GM21723 (cell line): ENCODE results near the gene SKP1.
"Not testable (repeated sequence)": the region's sequence is repeated elsewhere in the genome, so short reads cannot be mapped to it uniquely, and the experiment has no call there.

Experiments
- ATAC-seq: cut with Tn5 transposase; IDR thresholded peaks from one replicate; pipeline ENCODE4 v1.9.1; 2021; ENCODE audit warnings: mild to moderate bottlenecking, moderate library complexity; ENCODE audit not compliant: unreplicated experiment

SKP1 gene

DNA sequence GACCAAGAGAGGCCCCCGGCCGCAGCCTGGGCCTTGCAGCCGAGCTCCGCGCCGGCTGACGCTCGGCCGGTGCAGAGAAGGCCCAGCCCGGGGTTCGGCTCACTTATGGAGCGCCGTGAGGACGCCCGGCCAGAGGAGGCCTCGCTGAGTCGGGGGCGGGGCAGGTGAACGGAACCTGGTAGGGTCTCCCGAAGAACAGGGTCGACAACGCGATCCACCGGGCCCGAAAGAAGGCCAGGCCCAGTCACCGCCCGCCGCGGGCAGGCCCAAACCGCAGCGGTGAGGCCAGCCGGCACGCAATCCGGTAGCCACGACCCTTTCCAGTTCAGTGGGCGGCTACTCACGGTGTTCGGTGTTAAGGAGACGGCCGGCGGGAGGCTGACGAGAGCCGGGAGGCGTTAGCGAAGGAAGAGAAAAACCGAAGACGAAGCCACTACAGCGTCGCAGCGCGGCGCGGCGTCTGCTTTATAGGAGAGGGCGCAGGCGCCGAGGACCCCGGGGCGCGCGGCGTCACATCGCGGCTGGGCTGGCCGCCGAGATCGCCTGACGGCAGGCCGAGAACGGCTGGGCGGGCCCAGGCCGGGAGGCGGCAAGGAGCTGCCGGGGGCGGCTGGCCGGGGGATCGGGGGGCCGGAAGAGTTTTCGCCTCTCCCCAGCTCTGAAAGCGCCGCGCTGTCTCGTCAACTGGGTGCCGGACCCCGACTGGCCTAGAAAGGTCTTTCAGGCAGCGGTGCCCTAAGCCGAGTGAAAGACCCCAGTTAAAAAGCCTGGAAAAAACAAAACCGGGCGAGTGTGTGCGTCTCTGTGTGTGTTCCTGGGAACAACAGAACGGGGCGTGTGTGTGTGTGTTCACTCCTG is at the start of gene SKP1:
SKP1 (minus strand) TSS at position 440 of the 858 bp plus-strand sequence. CDS start 2,928 bp downstream, outside the sequence.
- ATAC-seq, result peak; percentile 81

DNA sequence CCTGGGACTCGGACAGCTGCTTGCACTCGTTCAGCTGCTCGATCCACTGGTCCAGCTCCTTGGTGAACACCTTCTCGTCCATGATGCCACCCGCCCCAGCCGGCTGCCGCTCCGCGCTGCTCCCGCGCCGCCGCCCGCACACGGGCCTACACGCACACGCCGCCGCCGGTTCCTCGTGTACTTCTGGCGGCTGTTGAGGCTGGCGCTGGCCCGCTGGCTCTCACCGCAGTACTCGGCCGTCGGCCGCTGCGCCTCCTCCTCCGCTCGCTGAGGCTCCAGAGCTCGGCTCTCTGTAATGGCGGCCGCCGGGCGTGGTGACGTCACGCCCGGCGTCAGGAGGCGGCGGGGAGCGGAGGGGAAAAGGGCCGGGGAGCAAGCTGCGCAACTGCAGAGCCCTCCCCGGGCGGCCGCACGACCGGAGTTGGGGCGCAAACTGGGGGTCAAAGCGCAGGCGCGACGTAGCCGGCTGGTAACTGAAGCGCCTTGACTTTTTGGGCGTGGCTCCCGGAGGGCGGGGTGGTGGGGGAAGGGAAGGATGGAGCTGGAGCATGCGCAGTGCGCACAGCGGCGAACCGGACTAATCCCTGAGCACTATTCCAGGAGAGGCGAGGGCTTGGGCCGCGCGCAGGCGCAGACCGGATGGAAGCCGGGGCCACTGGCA is 49.2 kb upstream of the SKP1 start, which contains the start of gene PPP2CA:
PPP2CA (minus strand) TSS at position 294 of the 661 bp plus-strand sequence; CDS start at position 82, 212 bp downstream.
- ATAC-seq, result peak; percentile 76

DNA sequence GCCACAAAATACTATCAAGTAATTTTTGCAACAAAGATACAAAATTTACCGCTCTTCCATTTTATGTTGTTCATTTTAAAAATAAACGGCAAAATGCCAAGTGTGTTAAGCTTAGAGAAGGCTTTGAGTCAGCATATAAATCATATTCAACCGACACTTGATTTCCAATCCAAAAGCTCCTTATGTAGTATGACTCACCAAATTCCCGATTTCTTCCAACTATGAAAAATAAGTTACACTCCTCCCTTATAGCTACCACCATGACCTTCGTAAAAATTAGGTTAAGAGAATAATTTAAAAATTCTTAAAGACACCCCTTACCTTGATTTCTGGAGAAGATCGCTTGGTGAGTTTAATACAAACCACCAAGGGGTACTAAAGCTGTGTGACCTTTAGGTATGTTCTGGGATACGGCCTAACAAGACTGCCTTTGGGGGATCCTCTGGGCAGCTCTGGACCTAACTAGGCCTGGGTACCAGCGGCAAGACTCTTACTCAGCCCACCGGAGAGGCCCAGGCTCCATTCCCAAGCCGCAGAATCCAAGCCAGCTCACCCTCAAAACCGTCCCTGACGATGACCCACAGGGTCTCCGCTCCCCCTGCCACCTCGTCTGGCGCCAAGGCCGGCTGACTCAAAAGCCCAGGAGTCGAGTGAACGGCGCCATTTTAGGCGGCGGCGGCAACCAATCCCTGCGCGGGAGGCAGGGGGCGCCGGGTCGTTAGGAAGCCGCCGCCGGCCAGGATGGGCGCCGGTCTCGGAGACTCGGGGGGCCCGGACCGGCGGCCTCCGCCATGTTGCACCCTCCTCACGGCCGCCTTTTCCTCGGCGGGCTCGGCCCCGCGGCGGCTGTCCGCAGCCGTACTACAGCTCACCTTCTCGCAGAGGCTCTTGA is 48.4 kb upstream of the SKP1 start:
- peak; percentile 42 for ATAC-seq

DNA sequence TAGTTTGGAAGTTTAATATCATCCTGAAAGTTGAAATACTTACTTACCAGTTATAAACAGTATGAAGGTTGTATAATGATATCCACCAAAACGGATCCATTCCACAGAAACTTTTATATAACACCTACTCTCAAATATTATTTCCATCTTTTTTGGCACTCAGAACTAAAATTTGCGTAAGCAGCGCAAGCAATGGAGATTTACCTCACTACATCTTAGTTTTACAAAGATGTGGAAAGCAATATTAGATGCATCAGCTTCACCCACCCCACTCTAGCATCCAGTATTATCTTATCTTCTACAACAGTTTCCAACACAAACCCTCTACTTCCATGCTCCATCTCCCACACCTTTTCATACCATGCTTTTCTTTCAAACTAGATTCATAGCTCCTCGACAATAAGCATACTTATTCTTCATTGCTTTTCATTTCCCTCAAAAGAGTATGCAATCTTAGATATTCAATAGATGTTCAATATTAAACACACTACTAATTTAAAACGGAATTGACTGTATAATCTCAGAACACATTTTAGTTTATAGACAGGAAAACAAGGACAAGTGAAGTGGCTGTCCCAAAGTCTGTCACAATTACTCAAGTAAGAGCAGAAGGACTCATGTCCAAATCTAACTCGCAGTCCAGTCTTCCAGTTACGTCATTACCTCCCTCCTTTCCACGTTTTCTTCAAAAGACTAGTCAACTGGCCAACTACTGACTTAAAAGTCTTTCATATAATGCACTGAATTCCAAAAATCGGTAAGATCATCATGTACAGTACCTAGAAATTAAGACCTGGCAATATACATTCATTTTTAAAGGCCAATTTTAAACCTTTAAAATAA is 46.9 kb upstream of the SKP1 start:
- ATAC-seq, result no peak

DNA sequence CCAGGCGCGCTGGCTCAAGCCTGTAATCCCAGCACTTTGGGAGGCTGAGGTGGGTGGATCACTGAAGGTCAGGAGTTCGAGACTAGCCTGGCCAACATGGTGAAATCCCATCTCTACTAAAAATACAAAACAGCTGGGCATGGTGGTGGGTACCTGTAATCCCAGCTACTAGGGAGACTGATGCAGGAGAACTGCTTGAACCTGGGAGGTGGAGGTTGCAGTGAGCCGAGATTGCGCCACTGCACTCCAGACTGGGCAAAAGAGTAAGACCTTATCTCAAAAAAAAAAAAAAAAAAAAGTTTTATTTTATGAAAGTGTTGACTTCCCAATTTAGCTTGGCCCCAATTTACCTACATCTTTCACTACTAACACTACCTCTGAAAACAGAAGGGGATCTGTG is 44.9 kb upstream of the SKP1 start:
- ATAC-seq, result not testable (repeated sequence)

DNA sequence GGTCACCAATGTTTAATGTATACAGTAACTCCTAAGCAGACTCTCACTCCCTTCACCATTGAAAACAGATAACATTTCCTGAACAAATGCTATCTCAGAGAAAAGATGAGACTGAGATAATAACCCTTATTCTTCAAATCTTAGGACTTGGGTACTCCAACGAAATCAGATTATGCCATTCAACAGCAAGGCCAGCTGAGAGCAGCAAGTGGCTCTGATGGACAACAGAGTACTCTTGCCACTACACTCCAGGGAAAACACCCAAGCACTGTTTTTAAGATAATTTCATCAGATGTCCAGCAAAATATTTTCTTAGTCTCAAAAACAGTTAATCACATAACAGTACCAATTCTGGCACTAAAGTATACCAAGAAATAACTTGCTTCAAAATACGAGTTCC is 39.0 kb upstream of the SKP1 start:
- ATAC-seq, result no peak

DNA sequence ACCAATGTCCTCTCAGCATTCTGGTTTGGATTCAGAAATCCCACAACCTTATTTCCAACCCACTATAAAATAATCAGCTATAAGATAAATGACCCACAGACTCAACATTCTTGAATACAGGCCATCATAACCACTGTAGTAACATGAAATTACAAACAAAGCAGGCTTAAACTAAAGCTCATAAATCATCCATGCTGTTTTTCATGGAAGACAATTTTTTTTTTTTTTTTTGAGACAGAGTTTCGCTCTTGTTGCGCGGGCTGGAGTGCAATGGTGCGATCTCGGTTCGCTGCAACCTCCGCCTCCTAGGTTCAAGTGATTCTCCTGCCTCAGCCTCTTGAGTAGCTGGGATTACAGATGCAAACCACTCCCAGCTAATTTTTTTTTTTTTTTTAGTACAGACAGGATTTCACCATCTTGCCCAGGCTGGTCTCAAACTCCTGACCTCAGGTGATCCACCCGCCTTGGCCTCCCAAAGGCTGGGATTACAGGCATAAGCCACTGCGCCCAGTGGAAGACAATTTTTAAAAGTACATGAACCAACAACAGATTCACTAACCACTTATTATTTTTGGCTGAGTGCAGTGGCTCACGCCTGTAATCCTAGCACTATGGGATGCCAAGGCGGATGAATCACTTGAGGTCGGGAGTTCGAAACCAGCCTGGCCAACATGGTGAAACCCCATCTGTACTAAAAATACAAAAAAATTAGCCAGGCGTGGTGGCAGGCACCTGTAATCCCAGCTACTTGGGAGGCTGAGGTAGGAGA is 34.7 kb upstream of the SKP1 start:
- not testable (repeated sequence) for ATAC-seq

DNA sequence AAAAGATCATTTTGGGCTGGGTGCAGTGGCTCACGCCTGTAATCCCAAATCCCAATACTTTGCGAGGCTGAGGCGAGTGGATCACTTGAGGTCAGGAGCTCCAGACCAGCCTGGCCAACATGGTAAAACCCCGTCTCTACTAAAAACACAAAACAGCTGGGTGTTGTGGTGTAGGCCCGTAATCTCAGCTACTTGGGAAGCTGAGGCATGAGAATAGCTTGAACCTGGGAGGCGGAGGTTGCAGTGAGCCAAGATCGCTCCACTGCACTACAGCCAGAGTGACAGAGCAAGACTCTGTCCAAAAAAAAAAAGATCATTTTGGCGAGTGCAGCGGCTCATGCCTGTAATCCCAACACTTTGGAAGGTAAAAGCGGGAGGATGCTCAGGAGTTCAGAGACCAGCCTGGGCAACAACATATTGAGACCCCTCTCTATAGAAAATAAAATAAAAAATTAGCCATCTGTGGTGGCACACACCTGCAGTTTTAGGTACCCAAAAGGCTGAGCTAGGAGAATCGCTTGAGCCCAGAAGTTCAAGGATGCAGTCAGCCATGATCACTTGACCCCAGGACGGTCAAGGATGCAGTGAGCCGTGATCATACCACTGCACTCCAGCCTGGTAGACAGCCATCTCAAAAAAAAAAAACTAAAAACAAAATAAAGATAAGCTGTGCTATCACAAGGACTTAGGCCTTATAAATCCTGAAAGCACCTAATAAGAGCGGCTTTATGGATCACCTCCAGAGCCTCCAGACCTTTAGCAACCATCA is 32.9 kb upstream of the SKP1 start:
- ATAC-seq, result no peak

DNA sequence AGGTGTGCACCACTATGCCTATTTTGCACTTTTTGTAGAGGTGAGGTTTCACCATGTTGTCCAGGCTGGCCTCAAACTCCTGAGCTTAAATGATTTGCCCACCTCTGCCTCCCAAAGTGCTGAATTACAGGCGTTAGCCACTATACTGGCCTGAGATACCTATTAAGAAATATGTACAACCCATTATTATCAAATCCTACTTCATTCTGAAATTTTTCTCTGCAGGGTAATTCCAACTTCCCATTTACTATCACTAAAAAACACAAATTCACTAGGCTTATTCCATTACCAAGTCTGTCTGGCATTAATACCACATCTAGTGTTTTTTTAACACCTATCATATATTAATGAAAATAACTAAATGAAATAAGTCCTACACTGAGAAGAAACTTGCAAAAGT is 30.9 kb upstream of the SKP1 start:
- no peak for ATAC-seq

DNA sequence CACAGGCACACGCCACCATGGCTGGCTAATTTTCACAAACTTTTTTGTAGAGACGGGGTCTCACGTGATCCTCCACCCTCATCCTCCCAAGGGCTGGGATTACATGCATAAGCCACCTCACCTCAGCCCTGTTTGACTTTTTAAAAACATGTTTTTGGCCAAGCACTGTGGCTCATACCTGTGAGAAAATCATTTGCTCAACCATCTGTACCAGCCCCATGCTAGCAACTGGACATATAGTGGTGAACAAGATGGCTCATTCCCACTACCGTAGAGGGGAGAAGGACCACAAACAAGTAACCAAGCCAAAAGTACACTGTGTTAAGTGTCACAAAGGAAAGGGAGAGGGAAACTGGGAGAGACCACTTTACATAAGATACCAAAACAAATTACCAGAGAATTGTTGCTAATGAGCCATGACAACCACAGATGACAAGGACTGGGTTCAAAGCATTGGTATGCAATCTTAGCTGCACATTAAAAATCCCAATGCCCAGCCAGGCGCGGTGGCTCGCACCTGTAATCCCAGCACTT is 29.9 kb upstream of the SKP1 start:
- no peak for ATAC-seq

DNA sequence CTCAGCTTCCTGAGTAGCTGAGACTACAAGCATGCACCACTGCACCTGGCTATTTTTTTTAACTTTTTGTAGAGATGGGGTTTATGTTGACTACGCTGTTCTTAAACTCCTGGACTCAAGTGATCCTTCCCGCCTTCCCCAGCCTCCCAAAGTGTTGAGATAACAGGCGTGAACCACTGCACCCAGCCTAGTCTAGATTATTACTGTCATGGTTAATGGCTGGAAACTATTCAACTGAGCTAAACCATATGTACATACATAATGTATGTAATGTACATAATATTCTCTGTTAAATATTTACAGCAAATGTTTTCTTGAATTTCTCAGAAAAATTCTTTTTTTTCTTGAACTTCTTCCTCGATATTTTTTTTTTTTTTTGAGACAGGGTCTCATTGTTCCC is 27.8 kb upstream of the SKP1 start:
- no peak for ATAC-seq

DNA sequence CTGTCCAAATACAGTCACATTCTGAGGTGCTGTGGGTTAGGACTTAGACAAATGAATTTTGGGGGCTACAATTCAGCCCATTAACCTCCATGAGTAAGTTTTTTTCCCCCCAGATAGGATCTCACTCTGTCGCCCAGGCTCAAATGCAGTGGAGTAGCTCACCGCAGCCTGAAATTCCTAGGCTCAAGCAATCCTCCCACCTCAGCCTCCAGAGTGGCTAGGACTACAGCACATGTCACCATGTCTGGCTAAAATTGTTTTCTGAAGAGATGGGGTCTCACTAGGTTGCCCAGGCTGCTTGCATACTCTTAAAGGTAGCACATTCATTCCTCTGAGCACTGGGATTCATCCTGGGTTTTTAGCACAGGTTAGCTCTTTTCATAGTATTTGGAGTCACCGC is 26.9 kb upstream of the SKP1 start:
- no peak for ATAC-seq

DNA sequence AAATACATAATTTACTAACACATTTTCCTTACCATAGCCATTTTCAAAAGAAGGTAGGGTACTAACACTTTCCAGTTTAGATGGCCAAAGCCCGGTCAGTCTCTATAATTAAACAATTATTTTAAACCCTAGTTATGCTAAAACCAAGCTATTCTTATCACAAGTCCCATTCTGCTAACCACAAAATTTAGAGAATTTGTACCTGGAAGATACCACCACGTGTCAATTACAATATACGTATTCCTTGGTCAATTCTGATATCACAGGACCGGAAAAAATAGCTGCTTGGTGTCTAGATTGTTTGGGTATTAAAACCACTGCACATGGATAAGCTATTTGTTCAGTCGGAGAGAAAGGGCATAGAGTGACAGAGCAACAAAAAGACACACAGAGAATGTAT is 18.9 kb upstream of the SKP1 start:
- no peak for ATAC-seq

DNA sequence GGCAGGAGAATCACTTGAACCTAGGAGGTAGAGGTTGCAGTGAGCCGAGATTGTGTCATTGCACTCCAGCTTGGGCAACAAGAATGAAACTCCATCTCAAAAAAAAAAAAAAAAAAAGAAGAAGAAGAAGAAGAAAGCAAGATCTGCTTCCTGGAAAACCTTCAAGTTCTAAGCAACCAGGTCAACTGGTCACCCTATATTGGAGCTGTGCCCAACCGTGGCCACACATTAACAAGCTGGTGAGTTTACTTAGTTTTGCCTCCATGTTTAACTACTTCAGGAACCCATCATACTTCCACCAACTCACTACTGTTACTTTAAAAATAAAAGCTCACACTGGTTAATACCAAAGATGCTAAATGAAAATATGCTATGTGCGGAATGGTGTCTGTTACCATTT is 12.3 kb upstream of the SKP1 start:
- no peak for ATAC-seq

DNA sequence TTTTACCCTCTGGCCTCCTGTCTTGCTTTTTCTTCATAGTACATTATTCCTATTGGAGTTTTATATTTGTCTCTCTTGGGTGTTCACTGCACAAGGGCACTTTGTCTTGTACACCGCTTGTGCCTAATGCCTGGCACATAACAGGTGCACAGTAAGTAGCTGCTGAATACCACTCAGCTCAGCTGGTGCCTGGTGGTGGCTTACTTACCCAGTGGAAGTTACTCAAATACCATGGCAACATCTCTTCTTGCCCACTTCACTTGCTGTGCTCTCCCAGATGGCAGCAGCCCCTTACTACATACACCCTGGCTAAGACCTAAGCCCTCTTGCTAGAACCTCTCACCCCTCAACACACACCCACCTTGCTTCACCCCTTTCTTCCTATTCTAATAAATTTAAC is 11.3 kb upstream of the SKP1 start:
- no peak for ATAC-seq

DNA sequence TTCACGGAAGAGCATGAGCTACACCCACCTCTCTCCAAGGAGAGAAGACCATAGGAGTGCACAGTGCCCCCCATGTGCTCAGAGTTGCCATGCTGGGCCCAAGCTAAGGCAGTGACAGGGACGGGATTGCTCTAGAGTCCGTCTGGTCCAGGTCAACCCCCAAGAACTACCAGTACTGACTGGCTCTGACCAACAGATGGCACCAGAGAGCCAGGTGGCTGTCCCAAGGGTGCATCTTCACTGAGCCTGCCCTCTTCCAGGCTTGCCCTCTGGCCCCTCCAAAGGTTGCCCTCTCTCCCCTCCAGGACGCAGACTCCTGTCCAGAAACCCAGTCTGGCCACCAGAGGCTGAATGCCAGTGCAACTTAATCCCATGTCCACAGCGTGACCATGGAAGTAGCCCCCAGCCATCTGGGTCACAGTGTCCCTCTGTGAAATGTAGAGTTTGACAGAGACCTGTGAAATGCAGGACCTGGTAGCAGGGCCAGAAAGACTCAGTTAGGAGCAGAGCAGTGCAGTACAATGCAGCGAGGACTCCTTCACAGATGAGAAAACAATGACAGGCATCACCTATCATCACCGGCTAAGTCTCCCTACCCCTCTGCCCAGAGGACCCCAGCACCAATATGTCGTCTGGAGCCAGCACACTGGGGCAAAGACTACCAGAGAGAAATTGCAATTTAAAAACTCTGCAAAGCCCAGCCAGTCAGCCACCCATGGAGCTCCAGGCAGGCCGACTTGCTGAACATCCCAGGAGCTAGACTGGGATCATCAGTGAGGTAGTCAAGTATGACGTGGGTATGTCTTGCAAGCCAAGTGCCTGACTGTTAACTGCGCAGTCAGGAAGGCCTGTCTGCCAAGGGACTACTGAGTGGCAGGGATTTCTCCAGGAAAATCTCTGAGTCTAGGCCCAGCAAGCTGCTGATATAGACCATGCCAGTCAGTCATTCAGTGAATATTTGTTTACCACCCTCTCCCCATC is 7.7 kb upstream of the SKP1 start:
- ATAC-seq, result peak; percentile 77

DNA sequence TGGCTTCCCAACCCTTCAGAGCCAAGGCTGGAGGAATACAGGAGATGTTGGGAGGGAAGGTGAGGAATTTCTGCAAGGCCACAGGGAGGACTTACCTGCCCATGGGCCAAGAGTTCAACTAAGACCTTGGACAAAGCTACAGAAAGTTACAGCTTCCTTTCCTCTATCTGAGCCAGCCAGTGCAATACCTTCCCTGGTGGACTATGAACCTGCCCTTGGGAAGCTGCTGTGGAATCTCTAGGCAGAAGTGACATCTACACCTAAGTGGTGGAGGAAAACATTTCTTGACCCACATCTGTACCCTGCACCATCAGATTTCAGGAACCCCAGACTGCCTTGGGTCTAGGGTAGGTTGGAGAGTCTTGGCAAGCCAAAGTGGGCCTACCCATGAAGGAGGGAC is 6.7 kb upstream of the SKP1 start:
- ATAC-seq, result no peak

DNA sequence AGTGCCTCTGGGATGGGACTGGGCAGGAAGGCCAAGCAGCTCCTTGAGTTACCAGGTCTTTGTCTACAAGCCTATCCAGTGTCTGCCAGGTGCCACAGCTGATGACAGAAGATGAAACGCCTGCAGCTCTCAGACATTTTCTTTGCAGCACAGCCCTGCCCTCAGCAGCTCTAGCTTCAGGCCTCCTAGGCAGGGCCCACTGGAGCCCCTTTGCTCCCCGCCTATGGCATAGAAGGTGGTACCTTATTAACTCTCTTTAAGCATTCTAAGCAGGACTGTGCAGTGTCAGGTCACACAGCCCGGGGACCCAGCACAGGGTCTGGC is 1.3 kb upstream of the SKP1 start:
- no peak for ATAC-seq
